Gastrocnemius medialis (tissue), 4 donors: ENCODE measurements around the gene DBET. TPM values are rescaled to one million over a fixed set of nuclear protein-coding genes. Genes with fewer than 3 reads are reported as not detected.
"Not testable (repeated sequence)": the region's sequence is repeated elsewhere in the genome, so short reads cannot be mapped to it uniquely, and the experiment has no call there.

Experiments used
- ATAC-seq, 2 donors: fragments of 150-250 bp; one replicate each; pipeline ENCODE4 v1.9.1; 2016
- DNase-seq, 2 donors: peaks; one replicate each; pipeline ENCODE4 v3.0.0-alpha.2; 2019
- H3K27ac ChIP-seq, 4 donors: fragments of 200-600 bp; sonication (generic); 1 replicate in 1 of 4; 2 replicates in 3 of 4; pipeline ENCODE4 v1.5.1; 2016 to 2018; ENCODE audit warnings: mild to moderate bottlenecking in 2 of 4, moderate library complexity in 1 of 4
- H3K27me3 ChIP-seq, 3 donors: fragments of 200-600 bp; sonication (generic) in 2 of 3; 1 replicate in 1 of 3; 2 replicates in 2 of 3; pipeline versions ENCODE4 v1.5.1 to v1.6.0; 2016 to 2019; ENCODE audit warnings: mild to moderate bottlenecking in 1 of 3, moderate library complexity in 1 of 3
- H3K36me3 ChIP-seq, 2 donors: fragments of 200-600 bp; sonication (generic) in 1 of 2; one replicate each; pipeline ENCODE4 v1.5.1; 2017 to 2018
- H3K4me1 ChIP-seq, 2 donors: fragments of 200-600 bp; sonication (generic) in 1 of 2; one replicate each; pipeline ENCODE4 v1.5.1; 2016 to 2017; ENCODE audit warnings: mild to moderate bottlenecking in 2 of 2
- H3K4me3 ChIP-seq, 4 donors: fragments of 200-600 bp; sonication (generic) in 3 of 4; 1 replicate in 1 of 4; 2 replicates in 3 of 4; pipeline ENCODE4 v1.5.1; 2016 to 2019; ENCODE audit warnings: mild to moderate bottlenecking in 2 of 4
- H3K9me3 ChIP-seq, 3 donors: fragments of 200-600 bp; sonication (generic) in 2 of 3; 1 replicate in 1 of 3; 2 replicates in 2 of 3; pipeline ENCODE4 v1.5.1; 2016 to 2019
- POLR2A ChIP-seq, 2 donors: fragments of 450-650 bp; IDR thresholded peaks; one replicate each; pipeline ENCODE4 v1.6.1; 2017; ENCODE audit warnings: antibody characterized with exemption in 2 of 2, mild to moderate bottlenecking in 2 of 2, moderate library complexity in 2 of 2
- in situ Hi-C, 4 donors: fragments of 200-750 bp; cut with MboI; loops; one replicate each; pipeline versions ENCODE4 v1.15.0 to v1.8.0; 2017; ENCODE audit warnings: low sequenced_read_pairs in 4 of 4
- intact Hi-C: fragments of 100-400 bp; cut with DNase I; formaldehyde crosslinking; loops from one replicate; pipeline ENCODE4 v1.15.1; 2023; ENCODE audit warnings: low total_unique reads
- total RNA-seq, 4 donors: library from RNA; depleted of rRNA; stranded (reverse); fragments of >200 nt; gene quantifications; one replicate each; pipeline versions ENCODE4 v1.1.0 to v1.2.3, GENCODE V29; 2016
- TF ChIP-seq, protein P1 (sequence below), 5 experiments: fragments of 450-650 bp in 3 of 5; fragments of 200-600 bp in 2 of 5; sonication (generic) in 2 of 5; IDR thresholded peaks in 4 of 5; conservative IDR thresholded peaks in 1 of 5; 1 replicate in 4 of 5; 2 replicates in 1 of 5; pipeline ENCODE4 v1.5.1; 2016 to 2019; ENCODE audit warnings: antibody characterized with exemption in 5 of 5, mild to moderate bottlenecking in 3 of 5, moderate library complexity in 3 of 5

Gene DBET
- total RNA-seq, 4 donors from 2014 or later, result not detected

DNA sequence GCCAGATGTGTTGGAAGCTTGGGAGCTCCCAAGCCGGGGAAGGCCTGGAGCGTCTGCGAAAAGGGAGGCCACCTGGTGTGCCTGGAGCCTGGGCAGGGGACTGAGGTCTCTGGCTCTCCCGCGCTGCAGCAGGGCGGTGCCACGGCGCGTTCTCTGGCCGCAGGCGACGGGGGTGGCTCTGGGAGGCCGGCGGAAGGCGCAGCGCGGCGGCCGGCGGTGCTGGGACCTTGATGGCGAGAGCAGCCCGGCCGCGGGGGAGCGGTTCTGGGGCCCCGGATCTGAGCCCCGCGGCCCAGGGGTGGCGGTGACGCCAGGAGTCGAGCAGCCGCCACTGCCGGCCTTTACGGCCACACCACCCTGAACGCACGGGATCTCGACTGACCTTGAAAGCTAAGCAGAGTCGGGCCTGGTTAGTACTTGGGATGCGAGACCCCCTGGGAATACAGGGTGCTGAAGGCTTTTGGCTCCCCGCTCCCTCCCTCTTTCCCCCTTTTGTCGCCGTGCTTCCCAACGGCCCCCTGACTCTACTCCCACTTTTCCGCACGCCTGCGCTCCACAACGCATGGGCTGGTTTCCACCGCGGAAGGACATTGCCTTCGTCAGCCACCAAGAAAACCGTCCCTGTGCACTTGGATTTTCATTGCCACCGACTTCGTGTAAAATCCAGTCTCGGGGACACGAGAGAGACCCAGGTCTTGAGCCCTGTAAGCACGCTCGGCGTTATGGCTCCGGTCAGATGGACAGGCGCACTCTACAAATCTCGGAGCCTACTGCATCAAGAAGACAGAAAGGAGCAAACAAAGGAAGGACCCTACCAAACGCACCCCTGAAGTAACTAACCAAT lies 46.7 kb upstream of the DBET start:
- H3K27me3 ChIP-seq, result peaks cover 31 to 84% (median 63%) of the 10 kb centered on the region in 3 donors
- H3K27ac ChIP-seq, result no peak overlapping the region
- H3K36me3 ChIP-seq, result no peaks in the 10 kb centered on the region
- H3K9me3 ChIP-seq, result no peaks in the 10 kb centered on the region
- DNase-seq, result no peak
- intact Hi-C loops, result no loop called here
- no peak for ATAC-seq
- in situ Hi-C loops, result no loop called here
- no peak for TF ChIP-seq POLR2A (IDR thresholded peaks at IDR 0.05)
- TF ChIP-seq, protein P1, sequence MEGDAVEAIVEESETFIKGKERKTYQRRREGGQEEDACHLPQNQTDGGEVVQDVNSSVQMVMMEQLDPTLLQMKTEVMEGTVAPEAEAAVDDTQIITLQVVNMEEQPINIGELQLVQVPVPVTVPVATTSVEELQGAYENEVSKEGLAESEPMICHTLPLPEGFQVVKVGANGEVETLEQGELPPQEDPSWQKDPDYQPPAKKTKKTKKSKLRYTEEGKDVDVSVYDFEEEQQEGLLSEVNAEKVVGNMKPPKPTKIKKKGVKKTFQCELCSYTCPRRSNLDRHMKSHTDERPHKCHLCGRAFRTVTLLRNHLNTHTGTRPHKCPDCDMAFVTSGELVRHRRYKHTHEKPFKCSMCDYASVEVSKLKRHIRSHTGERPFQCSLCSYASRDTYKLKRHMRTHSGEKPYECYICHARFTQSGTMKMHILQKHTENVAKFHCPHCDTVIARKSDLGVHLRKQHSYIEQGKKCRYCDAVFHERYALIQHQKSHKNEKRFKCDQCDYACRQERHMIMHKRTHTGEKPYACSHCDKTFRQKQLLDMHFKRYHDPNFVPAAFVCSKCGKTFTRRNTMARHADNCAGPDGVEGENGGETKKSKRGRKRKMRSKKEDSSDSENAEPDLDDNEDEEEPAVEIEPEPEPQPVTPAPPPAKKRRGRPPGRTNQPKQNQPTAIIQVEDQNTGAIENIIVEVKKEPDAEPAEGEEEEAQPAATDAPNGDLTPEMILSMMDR (IDR thresholded peaks at IDR 0.05 in 4 of 5, conservative IDR thresholded peaks at IDR 0.05 in 1 of 5), result no peak
- no peak overlapping the region for H3K4me3 ChIP-seq
- peaks cover 0 to 8% of the 10 kb centered on the region in 2 donors for H3K4me1 ChIP-seq

DNA sequence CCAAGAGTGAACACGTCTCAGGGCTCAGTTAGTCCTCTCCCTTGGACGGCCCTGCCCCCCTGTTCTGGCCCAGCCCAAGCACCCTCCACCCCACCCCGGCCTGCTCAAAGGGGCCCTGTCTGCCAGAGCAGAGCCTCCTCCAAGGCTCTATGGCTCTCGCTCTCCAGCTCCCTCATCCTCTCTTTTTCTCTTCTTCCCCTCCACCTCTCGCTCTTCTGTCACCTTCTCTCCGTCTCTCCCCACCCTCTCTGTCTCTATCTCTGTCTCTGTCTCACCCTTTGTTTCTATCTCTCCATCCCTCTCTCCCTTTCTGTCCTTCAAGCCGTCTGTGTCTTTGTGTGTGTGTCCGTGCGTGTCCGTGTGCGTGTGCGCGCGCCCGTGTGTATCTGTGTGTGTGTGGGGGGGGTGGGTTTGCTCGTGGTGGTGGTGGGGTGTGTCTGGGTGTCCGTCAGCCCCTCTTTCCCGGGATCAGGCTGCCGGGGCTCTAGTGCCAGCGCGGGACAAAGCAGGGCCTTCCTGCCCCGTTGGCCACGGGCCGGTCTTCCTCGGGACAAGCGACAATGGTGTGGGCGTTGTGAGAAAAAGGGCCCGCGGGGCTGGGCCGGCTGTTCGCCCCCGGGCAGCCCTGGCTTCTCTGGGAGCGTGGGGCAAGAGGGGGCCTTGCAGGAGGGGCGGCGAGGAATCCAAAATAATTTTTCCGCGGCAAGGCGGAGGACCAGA lies 45.9 kb upstream of the DBET start:
- no peak overlapping the region for H3K4me3 ChIP-seq
- H3K9me3 ChIP-seq, result no peaks in the 10 kb centered on the region
- H3K36me3 ChIP-seq, result no peaks in the 10 kb centered on the region
- no peak for DNase-seq
- peaks cover 33 to 83% (median 59%) of the 10 kb centered on the region in 3 donors for H3K27me3 ChIP-seq
- peaks cover 0 to 8% of the 10 kb centered on the region in 2 donors for H3K4me1 ChIP-seq
- no peak overlapping the region for H3K27ac ChIP-seq
- in situ Hi-C loops, result no loop called here
- TF ChIP-seq POLR2A (IDR thresholded peaks at IDR 0.05), result no peak
- TF ChIP-seq, protein P1 (IDR thresholded peaks at IDR 0.05 in 4 of 5, conservative IDR thresholded peaks at IDR 0.05 in 1 of 5), result no peak
- ATAC-seq, result no peak
- intact Hi-C loops, result no loop called here

DNA sequence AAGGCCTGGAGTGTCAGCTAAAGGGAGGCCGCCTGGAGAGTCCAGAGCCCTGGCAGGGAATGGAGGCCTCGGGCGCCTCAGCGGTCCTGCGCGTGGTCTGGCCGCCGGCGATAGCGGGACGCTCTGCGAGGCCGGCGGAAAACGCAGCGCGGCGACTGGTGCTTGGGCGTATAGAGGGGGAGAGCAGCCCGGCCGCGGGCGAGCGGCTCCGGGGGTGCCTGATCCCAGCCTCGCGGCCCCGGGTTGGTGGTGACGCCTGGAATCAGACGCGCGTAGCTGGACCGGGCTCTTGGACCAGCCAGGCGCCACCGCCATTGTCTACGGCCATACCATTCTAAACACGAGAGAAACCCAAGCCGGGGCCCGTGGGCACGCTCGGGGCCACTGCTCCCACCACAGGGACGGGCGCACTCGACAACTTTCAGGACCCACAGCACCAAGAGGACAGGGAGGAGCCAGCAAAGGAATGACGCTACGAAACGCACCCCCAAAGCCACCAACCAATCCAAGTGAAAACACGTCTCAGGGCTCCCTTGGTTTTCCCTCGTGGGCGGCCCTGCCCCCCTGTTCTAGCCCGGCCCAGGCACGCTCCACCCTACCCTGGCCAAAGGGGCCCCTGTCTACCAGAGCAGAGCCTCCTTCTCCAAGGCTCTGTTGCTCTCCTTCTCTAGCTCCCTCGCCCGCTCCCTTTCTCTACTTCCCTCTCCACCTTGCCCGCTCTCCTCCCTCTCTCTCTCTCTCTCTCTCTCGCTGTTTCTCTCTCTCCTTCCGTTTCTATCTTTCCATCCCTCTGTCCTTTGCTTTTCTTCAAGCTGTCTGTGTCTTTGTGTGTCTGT lies 45.1 kb upstream of the DBET start:
- Histone ChIP-seq H3K4me3 (no peak overlapping the region), H3K27ac (no peak overlapping the region), H3K27me3 (peaks cover 33 to 78% (median 59%) of the 10 kb centered on the region in 3 donors), H3K4me1 (peaks cover 0 to 8% of the 10 kb centered on the region in 2 donors), H3K9me3 (no peaks in the 10 kb centered on the region), H3K36me3 (no peaks in the 10 kb centered on the region)
- ATAC-seq (no peak), DNase-seq (no peak)
- intact Hi-C loops (no loop called here), in situ Hi-C loops (no loop called here)
- TF ChIP-seq, protein P1 (IDR thresholded peaks at IDR 0.05 in 4 of 5, conservative IDR thresholded peaks at IDR 0.05 in 1 of 5), result no peak
- TF ChIP-seq POLR2A (IDR thresholded peaks at IDR 0.05), result no peak

DNA sequence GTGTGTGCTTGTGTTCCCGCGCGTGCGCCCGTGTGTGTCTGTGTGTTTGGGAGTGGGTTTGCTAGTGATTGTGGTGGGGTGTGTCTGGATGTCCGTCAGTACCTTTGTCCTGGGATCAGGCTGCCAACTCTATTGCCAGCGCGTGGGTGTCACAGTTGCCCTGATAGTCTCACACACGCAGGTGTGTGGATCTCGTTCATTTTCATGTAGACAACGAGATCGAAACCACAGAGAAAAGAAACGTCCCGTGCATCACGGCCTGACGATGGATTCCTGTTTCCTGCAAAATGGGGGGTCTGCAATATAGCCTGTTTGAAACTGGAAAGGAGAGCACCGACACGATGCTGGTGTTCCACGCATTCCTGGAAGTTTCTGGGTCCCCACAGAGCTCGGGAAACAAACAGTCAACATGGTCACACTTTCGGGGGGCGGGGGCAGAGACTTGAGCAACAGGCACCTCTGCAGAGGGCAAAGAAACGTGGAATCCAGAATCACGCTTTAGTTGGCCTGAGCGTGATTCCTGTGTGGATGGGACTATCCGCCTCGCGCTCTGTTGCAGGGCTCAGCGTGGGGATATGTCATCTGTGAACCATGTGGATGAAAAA lies 44.3 kb upstream of the DBET start:
- H3K9me3 ChIP-seq, H3K4me1 ChIP-seq, H3K27ac ChIP-seq, H3K36me3 ChIP-seq, intact Hi-C loops, ATAC-seq, in situ Hi-C loops, H3K4me3 ChIP-seq, DNase-seq: not testable (repeated sequence)
- peaks cover 33 to 71% (median 54%) of the 10 kb centered on the region in 3 donors for H3K27me3 ChIP-seq
